ENCODE data around the gene CUX1.
A peak's percentile ranks its signal among the peaks of the same experiment; 100 is the strongest.
"Not testable (repeated sequence)": the region's sequence is repeated elsewhere in the genome, so short reads cannot be mapped to it uniquely, and the experiment has no call there.

Gene CUX1

GRCh38 chr7:102296514-102296913, 479.1 kb downstream of the CUX1 start:
- no peak overlapping the region for H3K27ac ChIP-seq (ENCODE audit: low read depth, low read length)
- TF ChIP-seq CTCF (IDR thresholded peaks at IDR 0.05; ENCODE audit: low read depth, low read length, poor library complexity, severe bottlenecking) (no peak), EZH2phosphoT487 (IDR thresholded peaks at IDR 0.05; ENCODE audit: borderline replicate concordance, low read length) (no peak)
- H3K79me2 ChIP-seq (ENCODE audit: control insufficient read depth, low read length) = peaks cover 95% of the 10 kb centered on the region

DNA sequence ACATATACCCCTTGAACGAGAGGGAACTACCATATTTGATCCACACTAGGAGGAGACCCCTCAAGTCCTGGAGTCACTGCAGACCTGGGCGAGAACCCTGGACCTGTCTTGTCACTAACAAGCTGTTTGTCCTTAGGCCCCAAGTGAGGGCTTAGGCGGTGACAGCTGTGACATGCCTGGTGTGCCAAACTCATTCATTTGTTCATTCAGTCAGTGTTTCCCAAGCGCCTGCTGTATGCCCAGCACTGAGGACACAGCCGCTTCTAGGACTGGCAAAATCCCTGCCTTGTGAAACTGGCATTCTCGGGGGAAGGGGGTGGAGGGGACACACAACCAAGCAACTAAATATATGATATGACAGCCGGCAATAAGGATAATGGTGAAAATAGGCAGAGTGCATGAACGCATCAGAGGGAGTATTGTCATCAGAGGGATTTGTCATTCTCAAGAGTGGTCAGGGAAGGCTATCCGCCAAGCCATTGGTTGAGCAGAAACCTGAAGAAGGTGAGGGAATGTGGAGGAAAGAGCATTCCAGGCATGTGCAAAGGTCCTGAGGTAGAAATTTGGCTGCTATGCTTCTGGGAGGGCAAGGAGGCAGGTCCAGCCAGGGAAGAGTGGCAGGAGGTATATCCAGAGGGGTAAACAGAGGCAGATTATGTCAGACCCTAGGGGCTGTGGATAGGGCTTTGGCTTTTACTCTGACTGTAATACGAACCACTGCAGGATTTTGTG, 480.2 kb downstream of the CUX1 start:
- Histone ChIP-seq H3K4me3 (ENCODE audit: low read length) (no peak overlapping the region), H3K4me2 (ENCODE audit: low read length) (no peak overlapping the region), H3K27me3 (ENCODE audit: control insufficient read depth, low read length) (no peaks in the 10 kb centered on the region), H3F3A (ENCODE audit: control insufficient read depth, insufficient read depth) (peaks cover 5% of the 10 kb centered on the region), H4K20me1 (ENCODE audit: control insufficient read depth, insufficient read depth, low read depth, low read length) (peaks cover 18% of the 10 kb centered on the region; the same call in 1 of the 2 replicates), H3K36me3 (ENCODE audit: control insufficient read depth, low read length) (peaks cover 75% of the 10 kb centered on the region), H3K4me1 (ENCODE audit: control insufficient read depth, low read length) (peaks cover 60% of the 10 kb centered on the region), H3K27ac (ENCODE audit: low read depth, low read length) (peak overlapping the region; percentile 11; the same call in 1 of the 2 replicates), H3K79me2 (ENCODE audit: control insufficient read depth, low read length) (peaks cover 95% of the 10 kb centered on the region), H3K9me2 (replicated peaks; ENCODE audit: control insufficient read depth, low read length) (no peaks in the 10 kb centered on the region), H3K9me3 (ENCODE audit: control insufficient read depth, insufficient read depth, low read length) (no peaks in the 10 kb centered on the region)
- TF ChIP-seq EZH2phosphoT487 (IDR thresholded peaks at IDR 0.05; ENCODE audit: borderline replicate concordance, low read length) (no peak), CTCF (IDR thresholded peaks at IDR 0.05; ENCODE audit: low read depth, low read length, poor library complexity, severe bottlenecking) (no peak)

More at GRCh38 chr7:102296514-102296913, 479.1 kb downstream of the CUX1 start:
- Histone ChIP-seq H3K4me3 (ENCODE audit: low read length) (no peak overlapping the region), H3K9me2 (replicated peaks; ENCODE audit: control insufficient read depth, low read length) (no peaks in the 10 kb centered on the region), H3K4me2 (ENCODE audit: low read length) (no peak overlapping the region), H3K27me3 (ENCODE audit: control insufficient read depth, low read length) (no peaks in the 10 kb centered on the region), H4K20me1 (ENCODE audit: control insufficient read depth, insufficient read depth, low read depth, low read length) (peaks cover 23% of the 10 kb centered on the region; the same call in 1 of the 2 replicates), H3K9me3 (ENCODE audit: control insufficient read depth, insufficient read depth, low read length) (no peaks in the 10 kb centered on the region), H3K4me1 (ENCODE audit: control insufficient read depth, low read length) (peaks cover 60% of the 10 kb centered on the region), H3F3A (ENCODE audit: control insufficient read depth, insufficient read depth) (peaks cover 8% of the 10 kb centered on the region), H3K36me3 (ENCODE audit: control insufficient read depth, low read length) (peaks cover 72% of the 10 kb centered on the region)

DNA sequence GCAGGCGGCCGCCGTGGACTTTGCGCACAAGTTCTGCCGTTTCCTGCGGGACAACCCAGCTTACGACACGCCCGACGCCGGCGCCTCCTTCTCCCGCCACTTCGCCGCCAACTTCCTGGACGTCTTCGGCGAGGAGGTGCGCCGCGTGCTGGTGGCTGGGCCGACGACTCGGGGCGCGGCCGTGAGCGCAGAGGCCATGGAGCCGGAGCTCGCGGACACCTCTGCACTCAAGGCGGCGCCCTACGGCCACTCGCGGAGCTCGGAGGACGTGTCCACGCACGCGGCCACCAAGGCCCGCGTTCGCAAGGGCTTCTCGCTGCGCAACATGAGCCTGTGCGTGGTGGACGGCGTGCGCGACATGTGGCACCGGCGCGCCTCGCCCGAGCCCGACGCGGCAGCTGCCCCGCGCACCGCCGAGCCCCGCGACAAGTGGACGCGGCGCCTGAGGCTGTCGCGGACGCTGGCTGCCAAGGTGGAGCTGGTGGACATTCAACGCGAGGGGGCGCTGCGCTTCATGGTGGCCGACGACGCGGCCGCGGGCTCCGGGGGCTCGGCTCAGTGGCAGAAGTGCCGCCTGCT, 483.3 kb downstream of the CUX1 start:
- peaks cover 8% of the 10 kb centered on the region; the same call in 1 of the 2 replicates for H4K20me1 ChIP-seq (ENCODE audit: control insufficient read depth, insufficient read depth, low read depth, low read length)
- H3F3A ChIP-seq (ENCODE audit: control insufficient read depth, insufficient read depth) = peaks cover 28% of the 10 kb centered on the region
- TF ChIP-seq CTCF (IDR thresholded peaks at IDR 0.05; ENCODE audit: low read depth, low read length, poor library complexity, severe bottlenecking) = no peak
- no peak for TF ChIP-seq EZH2phosphoT487 (IDR thresholded peaks at IDR 0.05; ENCODE audit: borderline replicate concordance, low read length)
- no peaks in the 10 kb centered on the region for H3K9me2 ChIP-seq (replicated peaks; ENCODE audit: control insufficient read depth, low read length)
- H3K27ac ChIP-seq (ENCODE audit: low read depth, low read length) = no peak overlapping the region
- H3K79me2 ChIP-seq (ENCODE audit: control insufficient read depth, low read length) = peaks cover 87% of the 10 kb centered on the region
- H3K9me3 ChIP-seq (ENCODE audit: control insufficient read depth, insufficient read depth, low read length) = no peaks in the 10 kb centered on the region
- peaks cover 74% of the 10 kb centered on the region for H3K36me3 ChIP-seq (ENCODE audit: control insufficient read depth, low read length)
- peaks cover 61% of the 10 kb centered on the region for H3K4me1 ChIP-seq (ENCODE audit: control insufficient read depth, low read length)
- H3K4me3 ChIP-seq (ENCODE audit: low read length) = no peak overlapping the region
- H3K27me3 ChIP-seq (ENCODE audit: control insufficient read depth, low read length) = no peaks in the 10 kb centered on the region
- H3K4me2 ChIP-seq (ENCODE audit: low read length) = no peak overlapping the region

- not testable (repeated sequence) for H3K27me3 ChIP-seq (ENCODE audit: control insufficient read depth, low read length); H3K4me3 ChIP-seq (ENCODE audit: low read length); H4K20me1 ChIP-seq (ENCODE audit: control insufficient read depth, insufficient read depth, low read depth, low read length); H3K4me2 ChIP-seq (ENCODE audit: low read length); H3K27ac ChIP-seq (ENCODE audit: low read depth, low read length); H3K9me2 ChIP-seq (replicated peaks; ENCODE audit: control insufficient read depth, low read length); H3K9me3 ChIP-seq (ENCODE audit: control insufficient read depth, insufficient read depth, low read length)
- H3K36me3 ChIP-seq (ENCODE audit: control insufficient read depth, low read length) = peaks cover 71% of the 10 kb centered on the region
- H3K79me2 ChIP-seq (ENCODE audit: control insufficient read depth, low read length) = peaks cover 82% of the 10 kb centered on the region
- H3K4me1 ChIP-seq (ENCODE audit: control insufficient read depth, low read length) = peaks cover 67% of the 10 kb centered on the region
- H3F3A ChIP-seq (ENCODE audit: control insufficient read depth, insufficient read depth) = peaks cover 34% of the 10 kb centered on the region
Observed at GRCh38 chr7:102301367-102301766, 483.9 kb downstream of the CUX1 start.
